DMS114 treated with DMSO at 0.1 percent for 48 hours (cell line): ENCODE results near the gene FBP2.
"Not testable (repeated sequence)": the region's sequence is repeated elsewhere in the genome, so short reads cannot be mapped to it uniquely, and the experiment has no call there.

Experiments
- DNase-seq: peaks from one replicate; lab custom pipeline; 2025; ENCODE audit not compliant: unreplicated experiment; lab: John Stamatoyannopoulos, UW

FBP2 gene

GRCh38 chr9:94606646-94607422 is 13.2 kb upstream of the FBP2 start:
- no peak for DNase-seq

- no peak for DNase-seq
Observed at GRCh38 chr9:94603259-94604160, 9.9 kb upstream of the FBP2 start.

DNA sequence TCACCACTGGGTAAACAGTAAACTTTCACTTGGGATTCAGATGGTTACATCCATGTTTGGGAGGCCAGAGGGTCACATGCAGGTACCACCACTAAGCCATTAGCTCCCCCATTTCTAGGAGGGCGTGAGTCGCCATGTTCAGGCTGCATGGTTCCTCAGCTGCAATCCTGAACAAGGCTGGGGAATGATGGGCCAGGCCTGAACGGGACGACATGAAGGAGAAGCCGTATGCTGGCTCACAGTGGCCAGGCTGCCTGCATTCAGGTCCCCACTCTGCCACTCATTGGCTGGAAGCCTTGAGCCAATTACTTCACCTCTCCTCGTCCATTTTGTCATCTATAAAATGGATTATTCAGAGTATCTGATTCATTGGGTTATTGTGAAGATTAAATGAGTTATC is 9.0 kb upstream of the FBP2 start:
- DNase-seq = no peak

DNA sequence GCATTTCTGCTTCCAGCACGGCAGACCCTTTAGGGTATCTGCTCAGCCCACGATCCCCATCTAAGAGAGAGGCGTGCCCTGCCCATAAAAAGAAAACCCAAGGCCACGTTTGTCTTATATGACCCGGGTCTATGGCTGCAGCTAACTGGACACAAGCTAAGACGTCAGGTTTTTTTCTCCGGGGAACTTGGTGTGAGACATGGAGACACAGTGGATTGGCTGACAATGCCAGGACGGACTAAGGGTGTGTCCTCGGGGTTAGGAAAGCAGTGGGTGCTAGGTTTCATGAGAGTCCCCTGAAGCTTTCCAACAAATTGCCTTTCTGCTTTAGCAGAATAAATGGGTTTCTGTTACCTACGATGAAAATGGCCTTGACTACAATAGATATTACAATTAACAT is 7.1 kb upstream of the FBP2 start:
- no peak for DNase-seq

DNA sequence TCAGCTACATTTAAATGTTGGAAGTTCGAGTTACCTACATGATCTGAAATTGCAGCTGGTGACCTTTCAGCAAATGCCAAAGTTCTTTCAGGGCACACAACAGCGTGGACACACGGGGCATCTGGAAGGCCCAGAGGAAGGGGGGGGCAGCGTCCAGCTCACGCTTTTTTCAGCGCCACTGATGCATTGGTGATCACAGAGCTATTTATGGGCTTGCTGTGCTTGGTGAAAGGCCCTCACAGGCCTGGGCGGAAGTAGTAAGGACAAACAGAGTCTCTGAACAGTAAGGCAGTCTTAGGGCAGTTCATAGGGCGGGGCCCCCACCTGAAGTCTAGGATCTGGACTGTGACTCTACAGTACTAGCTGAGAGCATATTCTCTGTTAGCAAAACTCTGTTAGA is 6.6 kb upstream of the FBP2 start:
- DNase-seq = no peak

GRCh38 chr9:94599102-94599501 is 5.5 kb upstream of the FBP2 start:
- DNase-seq = no peak

- not testable (repeated sequence) for DNase-seq
Observed at GRCh38 chr9:94592683-94593082, 941 bp downstream of the FBP2 start.

- no peak for DNase-seq
Observed at GRCh38 chr9:94591876-94592275, 1.7 kb downstream of the FBP2 start.

GRCh38 chr9:94591046-94591545 is 2.5 kb downstream of the FBP2 start:
- DNase-seq = not testable (repeated sequence)

DNA sequence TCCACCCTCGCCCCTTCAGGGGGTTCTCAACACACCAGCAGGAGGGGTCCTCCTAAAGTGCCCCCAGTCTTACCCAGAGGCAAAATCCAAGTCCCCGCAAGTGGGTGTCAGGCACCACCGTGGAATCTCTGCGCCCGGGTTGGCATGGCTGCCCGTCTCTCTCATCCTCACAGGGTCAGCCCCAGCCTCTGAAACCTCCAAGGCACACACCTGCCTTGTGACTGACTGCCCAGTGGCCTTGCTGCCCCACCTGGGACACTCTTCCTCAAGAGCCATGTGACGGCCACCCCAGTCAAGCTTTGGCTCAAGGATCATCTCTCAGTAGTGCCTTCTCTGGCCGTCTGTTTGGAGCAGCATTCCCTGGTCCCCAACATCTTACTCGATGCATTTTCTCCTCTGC is 4.9 kb downstream of the FBP2 start:
- DNase-seq = no peak

DNA sequence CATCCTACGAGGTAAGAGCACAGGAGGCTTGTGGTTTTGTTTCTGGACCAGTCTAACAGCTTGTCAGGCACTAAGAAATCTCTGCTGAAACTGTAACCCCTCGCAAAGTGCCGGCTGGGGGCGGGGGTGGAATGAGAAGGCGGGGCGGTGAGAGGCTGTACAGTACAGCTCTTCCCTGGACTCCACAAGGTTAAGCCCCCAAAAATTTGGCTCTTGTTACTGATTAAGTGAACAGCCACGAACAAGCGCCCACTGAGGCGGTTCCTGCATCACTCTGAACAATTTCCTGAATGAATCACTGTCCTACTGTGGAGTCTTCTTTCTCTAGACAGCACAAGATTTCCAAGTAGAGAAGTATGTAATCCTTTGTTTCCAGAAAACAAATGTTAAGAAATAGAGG is 6.8 kb downstream of the FBP2 start:
- DNase-seq = no peak

- no peak for DNase-seq
Observed at GRCh38 chr9:94586316-94586715, 7.3 kb downstream of the FBP2 start.

DNA sequence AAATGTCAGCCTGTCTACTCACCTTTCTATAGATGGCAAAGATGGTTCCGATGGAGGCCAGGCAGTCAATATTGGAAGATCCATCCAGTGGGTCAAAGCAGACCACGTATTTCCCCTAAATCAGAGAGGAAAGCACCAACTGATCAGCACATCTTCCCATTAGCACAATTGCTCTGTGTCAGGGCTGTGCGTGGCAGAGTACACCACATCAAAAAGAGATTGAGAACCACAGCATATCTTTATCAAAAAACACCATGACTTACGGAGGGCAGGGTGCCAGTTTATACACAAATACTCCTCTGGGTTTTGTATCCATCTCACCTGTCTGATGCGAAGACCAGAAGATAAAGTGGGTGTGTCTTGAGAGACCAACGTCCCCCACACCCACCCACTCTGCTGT is 9.1 kb downstream of the FBP2 start:
- no peak for DNase-seq

DNA sequence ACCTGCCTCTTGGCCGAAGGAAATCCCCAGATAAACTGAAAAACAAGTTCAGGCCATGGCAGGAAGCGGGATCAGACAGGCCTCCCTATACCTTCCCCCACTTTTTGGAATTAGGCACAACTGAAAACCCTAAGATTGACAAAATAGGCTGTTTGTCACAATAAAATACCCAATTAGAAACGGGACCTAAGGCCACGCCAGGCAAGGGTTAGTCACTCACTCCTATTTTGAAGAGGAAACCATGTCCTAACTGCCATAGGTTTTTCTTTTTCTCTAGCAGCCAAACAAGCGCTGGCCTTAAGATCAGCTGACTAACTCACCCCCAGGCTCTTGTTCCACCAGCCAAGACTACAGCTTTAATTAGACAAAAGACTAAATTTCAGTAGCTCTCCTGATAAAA is 11.9 kb downstream of the FBP2 start:
- DNase-seq = no peak

- DNase-seq = no peak
Observed at GRCh38 chr9:94577571-94577970, 16.1 kb downstream of the FBP2 start.

GRCh38 chr9:94577036-94577435 is 16.6 kb downstream of the FBP2 start:
- DNase-seq = no peak

- no peak for DNase-seq
Observed at GRCh38 chr9:94576131-94576530, 17.5 kb downstream of the FBP2 start.

GRCh38 chr9:94568972-94569712 is 24.5 kb downstream of the FBP2 start:
- DNase-seq = no peak

- no peak for DNase-seq
Observed at GRCh38 chr9:94568250-94568889, 25.3 kb downstream of the FBP2 start.

DNA sequence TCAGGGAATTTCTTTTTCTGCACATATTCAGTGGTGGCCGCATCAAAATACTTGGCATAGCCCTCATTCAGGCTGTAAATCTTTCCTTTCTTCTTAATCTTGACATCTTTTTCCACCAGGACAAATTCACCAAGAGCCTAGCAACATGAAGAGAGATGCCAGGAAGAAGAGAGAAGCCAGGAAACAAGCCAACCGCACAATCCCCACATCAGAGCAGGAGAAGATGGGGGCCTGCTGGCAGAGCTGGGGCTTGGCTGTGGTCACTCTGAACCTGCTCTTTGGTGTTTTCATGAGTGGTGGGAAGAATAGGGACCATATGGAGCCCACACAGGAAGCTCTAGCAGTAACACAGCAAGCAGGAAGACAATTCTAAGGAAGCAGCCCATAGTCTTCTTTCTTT is 26.4 kb downstream of the FBP2 start:
- DNase-seq = no peak

GRCh38 chr9:94566550-94566949 is 27.1 kb downstream of the FBP2 start:
- no peak for DNase-seq
